ENCODE data around the gene FGG. TPM values are rescaled to one million over a fixed set of nuclear protein-coding genes. Genes with fewer than 3 reads are reported as not detected.

FGG gene
- total and polyA plus RNA-seq, 2 of the 13 experiments (the other 11 are each of a cell fraction or from before 2014, with no cell fraction given) = 1,037 to 2,423 TPM

DNA sequence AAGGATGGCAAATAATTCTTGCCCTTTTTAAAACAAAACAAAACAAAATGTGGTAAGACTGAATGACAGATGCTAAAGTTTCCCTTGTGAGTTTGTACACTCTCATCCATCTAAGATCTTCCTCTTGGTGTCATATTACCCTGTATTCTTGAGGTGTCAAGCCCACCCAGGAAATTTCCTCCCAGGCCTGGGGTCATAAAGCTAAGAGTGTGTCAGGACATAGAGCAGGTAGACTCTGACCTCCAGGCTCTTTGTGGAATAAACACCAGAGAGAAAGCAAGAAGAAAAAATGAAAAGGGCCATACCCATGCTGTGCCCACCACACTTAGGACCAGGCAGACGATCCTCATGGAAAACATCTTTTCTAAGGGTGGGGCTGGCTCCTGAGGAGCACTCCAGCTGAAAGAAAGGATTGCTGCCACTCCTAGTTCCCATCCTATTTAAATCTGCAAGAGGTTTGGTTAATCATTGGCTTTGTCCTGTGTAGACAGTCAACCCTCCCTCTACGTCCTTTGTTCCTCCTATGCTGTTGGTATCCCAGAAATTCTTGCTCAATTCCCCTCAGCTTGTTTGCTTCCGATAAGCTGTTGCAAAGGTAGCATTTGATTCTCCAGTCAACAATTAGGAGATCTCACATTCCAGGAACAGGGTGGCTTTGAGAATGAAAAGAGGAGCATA lies 22.0 kb downstream of the FGG start, which contains the start of gene FGA (continued):
- TF ChIP-seq, protein P1, sequence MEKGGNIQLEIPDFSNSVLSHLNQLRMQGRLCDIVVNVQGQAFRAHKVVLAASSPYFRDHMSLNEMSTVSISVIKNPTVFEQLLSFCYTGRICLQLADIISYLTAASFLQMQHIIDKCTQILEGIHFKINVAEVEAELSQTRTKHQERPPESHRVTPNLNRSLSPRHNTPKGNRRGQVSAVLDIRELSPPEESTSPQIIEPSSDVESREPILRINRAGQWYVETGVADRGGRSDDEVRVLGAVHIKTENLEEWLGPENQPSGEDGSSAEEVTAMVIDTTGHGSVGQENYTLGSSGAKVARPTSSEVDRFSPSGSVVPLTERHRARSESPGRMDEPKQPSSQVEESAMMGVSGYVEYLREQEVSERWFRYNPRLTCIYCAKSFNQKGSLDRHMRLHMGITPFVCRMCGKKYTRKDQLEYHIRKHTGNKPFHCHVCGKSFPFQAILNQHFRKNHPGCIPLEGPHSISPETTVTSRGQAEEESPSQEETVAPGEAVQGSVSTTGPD (CRISPR knock-in tag; IDR thresholded peaks at IDR 0.05) = peak; percentile 38; the same call in 1 of the 2 replicates
- peak; percentile 96 for TF ChIP-seq SIX4 (CRISPR knock-in tag; IDR thresholded peaks at IDR 0.05)
- TF ChIP-seq ZNF337 (CRISPR knock-in tag; IDR thresholded peaks at IDR 0.05; ENCODE audit: borderline replicate concordance, low read depth) = no peak
- TF ChIP-seq, protein P2, sequence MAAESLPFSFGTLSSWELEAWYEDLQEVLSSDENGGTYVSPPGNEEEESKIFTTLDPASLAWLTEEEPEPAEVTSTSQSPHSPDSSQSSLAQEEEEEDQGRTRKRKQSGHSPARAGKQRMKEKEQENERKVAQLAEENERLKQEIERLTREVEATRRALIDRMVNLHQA (CRISPR knock-in tag; IDR thresholded peaks at IDR 0.05) = no peak; the same call in 1 of the 2 replicates
- peak; percentile 62 for TF ChIP-seq FOXA1 (IDR thresholded peaks at IDR 0.05)
- peak; percentile 97 for TF ChIP-seq FOXA1 (CRISPR knock-in tag; IDR thresholded peaks at IDR 0.05)
- TF ChIP-seq CCAR2 (optimal IDR thresholded peaks at IDR 0.05; ENCODE audit: low read depth, low read length) = no peak
- TF ChIP-seq ZNF432 (CRISPR knock-in tag; IDR thresholded peaks at IDR 0.05; ENCODE audit: borderline replicate concordance) = no peak
- peak; percentile 25; the same call in 1 of the 2 replicates for TF ChIP-seq MEIS1 (CRISPR knock-in tag; IDR thresholded peaks at IDR 0.05; ENCODE audit: borderline replicate concordance)
- TF ChIP-seq KDM6A (CRISPR knock-in tag; IDR thresholded peaks at IDR 0.05; ENCODE audit: low read depth) = peak; percentile 84
- TF ChIP-seq ZNF652 (CRISPR knock-in tag; IDR thresholded peaks at IDR 0.05; ENCODE audit: borderline replicate concordance, low read depth) = peak; percentile 65; the same call in 1 of the 2 replicates
- TF ChIP-seq ZFAT (CRISPR knock-in tag; conservative IDR thresholded peaks at IDR 0.05) = no peak
- TF ChIP-seq, protein P3, sequence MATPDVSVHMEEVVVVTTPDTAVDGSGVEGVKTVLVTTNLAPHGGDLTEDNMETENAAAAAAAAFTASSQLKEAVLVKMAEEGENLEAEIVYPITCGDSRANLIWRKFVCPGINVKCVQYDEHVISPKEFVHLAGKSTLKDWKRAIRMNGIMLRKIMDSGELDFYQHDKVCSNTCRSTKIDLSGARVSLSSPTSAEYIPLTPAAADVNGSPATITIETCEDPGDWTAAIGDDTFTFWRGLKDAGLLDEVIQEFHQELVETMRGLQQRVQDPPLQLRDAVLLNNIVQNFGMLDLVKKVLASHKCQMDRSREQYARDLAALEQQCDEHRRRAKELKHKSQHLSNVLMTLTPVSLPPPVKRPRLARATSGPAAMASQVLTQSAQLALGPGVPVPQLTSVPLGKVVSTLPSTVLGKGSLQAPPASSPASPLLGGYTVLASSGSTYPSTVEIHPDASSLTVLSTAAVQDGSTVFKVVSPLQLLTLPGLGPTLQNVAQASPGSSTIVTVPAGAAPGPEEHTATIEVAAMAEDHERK (CRISPR knock-in tag; IDR thresholded peaks at IDR 0.05; ENCODE audit: low read depth) = no peak
- TF ChIP-seq, protein P4, sequence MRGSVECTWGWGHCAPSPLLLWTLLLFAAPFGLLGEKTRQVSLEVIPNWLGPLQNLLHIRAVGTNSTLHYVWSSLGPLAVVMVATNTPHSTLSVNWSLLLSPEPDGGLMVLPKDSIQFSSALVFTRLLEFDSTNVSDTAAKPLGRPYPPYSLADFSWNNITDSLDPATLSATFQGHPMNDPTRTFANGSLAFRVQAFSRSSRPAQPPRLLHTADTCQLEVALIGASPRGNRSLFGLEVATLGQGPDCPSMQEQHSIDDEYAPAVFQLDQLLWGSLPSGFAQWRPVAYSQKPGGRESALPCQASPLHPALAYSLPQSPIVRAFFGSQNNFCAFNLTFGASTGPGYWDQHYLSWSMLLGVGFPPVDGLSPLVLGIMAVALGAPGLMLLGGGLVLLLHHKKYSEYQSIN (CRISPR knock-in tag; IDR thresholded peaks at IDR 0.05; ENCODE audit: borderline replicate concordance) = no peak
- TF ChIP-seq ZNF24 (IDR thresholded peaks at IDR 0.05) = no peak
- TF ChIP-seq, protein P5, sequence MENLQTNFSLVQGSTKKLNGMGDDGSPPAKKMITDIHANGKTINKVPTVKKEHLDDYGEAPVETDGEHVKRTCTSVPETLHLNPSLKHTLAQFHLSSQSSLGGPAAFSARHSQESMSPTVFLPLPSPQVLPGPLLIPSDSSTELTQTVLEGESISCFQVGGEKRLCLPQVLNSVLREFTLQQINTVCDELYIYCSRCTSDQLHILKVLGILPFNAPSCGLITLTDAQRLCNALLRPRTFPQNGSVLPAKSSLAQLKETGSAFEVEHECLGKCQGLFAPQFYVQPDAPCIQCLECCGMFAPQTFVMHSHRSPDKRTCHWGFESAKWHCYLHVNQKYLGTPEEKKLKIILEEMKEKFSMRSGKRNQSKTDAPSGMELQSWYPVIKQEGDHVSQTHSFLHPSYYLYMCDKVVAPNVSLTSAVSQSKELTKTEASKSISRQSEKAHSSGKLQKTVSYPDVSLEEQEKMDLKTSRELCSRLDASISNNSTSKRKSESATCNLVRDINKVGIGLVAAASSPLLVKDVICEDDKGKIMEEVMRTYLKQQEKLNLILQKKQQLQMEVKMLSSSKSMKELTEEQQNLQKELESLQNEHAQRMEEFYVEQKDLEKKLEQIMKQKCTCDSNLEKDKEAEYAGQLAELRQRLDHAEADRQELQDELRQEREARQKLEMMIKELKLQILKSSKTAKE (CRISPR knock-in tag; IDR thresholded peaks at IDR 0.05; ENCODE audit: borderline replicate concordance) = peak; percentile 95
- no peak for TF ChIP-seq ZFP37 (CRISPR knock-in tag; IDR thresholded peaks at IDR 0.05; ENCODE audit: borderline replicate concordance)
- TF ChIP-seq, protein P6, sequence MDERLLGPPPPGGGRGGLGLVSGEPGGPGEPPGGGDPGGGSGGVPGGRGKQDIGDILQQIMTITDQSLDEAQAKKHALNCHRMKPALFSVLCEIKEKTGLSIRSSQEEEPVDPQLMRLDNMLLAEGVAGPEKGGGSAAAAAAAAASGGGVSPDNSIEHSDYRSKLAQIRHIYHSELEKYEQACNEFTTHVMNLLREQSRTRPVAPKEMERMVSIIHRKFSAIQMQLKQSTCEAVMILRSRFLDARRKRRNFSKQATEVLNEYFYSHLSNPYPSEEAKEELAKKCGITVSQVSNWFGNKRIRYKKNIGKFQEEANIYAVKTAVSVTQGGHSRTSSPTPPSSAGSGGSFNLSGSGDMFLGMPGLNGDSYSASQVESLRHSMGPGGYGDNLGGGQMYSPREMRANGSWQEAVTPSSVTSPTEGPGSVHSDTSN (CRISPR knock-in tag; IDR thresholded peaks at IDR 0.05) = 0 out of 2 replicates have a peak, but pooled peaks have one; percentile 20
- 0 out of 2 replicates have a peak, but pooled peaks have one; percentile 36 for TF ChIP-seq ZNF160 (CRISPR knock-in tag; IDR thresholded peaks at IDR 0.05)
- TF ChIP-seq ZNF644 (CRISPR knock-in tag; IDR thresholded peaks at IDR 0.05; ENCODE audit: low read depth) = peak; percentile 57; the same call in 1 of the 2 replicates
- TF ChIP-seq RBFOX2 (IDR thresholded peaks at IDR 0.05; ENCODE audit: low read depth, low read length) = peak; percentile 84
- TF ChIP-seq FLYWCH1 (CRISPR knock-in tag; IDR thresholded peaks at IDR 0.05) = no peak

Measured in HepG2 (cell line).